NCI-H1048 (cell line): ENCODE results near the gene KNOP1.
"Not testable (repeated sequence)": the region's sequence is repeated elsewhere in the genome, so short reads cannot be mapped to it uniquely, and the experiment has no call there.

Experiments used
- DNase-seq: peaks from one replicate; lab custom pipeline; 2025; lab: John Stamatoyannopoulos, UW

The KNOP1 gene

GRCh38 chr16:19683453-19684236 is 34.4 kb downstream of the KNOP1 start:
- DNase-seq: no peak

GRCh38 chr16:19681637-19682036 is 36.4 kb downstream of the KNOP1 start:
- DNase-seq: no peak

GRCh38 chr16:19680881-19681340 is 37.1 kb downstream of the KNOP1 start:
- no peak for DNase-seq

- DNase-seq: not testable (repeated sequence)
These were observed 38.7 kb downstream of the KNOP1 start for GRCh38 chr16:19679281-19679680.

DNA sequence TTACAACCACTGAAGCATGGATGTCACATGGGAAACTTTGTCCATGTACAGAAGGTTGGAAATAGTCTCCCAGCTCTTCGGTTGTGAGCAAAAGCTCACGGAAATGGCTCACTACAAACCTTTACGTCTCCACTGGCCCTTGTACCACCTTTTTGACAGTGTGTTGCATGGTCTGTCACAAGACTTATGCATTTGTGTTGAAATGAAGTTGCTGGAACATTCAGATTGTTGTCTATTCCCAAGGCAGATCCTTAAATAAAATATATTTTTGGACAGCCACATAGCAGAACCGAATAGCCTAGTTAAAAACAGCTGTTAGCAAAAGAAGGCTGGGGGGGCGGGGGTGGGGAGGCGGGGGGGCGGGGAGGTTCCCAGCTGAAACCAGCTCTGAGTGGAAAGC is 39.2 kb downstream of the KNOP1 start:
- no peak for DNase-seq

- no peak for DNase-seq
These were observed 40.6 kb downstream of the KNOP1 start for GRCh38 chr16:19677402-19677801.

GRCh38 chr16:19674485-19674884 is 43.5 kb downstream of the KNOP1 start:
- no peak for DNase-seq

- DNase-seq: no peak
These were observed 45.6 kb downstream of the KNOP1 start for GRCh38 chr16:19672378-19672777.

DNA sequence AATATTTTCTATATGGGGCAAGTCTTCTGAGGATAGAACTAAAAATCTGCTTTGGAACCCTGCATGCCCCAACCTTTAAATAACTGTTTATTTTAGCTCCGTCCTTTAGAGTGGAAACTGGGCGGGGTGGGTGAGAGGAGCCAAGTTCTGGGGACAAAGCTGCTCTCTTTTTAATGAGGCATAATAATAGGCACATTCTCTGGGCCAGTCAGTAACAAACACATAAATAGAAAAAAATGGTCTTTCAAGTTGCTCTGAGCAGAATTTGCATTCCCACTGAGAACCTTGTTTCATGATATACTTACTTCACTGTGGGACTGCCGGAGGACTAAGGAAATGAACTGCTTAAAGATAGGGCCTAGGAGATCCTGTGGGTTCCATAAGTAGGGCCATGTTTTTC is 51.5 kb downstream of the KNOP1 start:
- DNase-seq: no peak

- not testable (repeated sequence) for DNase-seq
These were observed 52.7 kb downstream of the KNOP1 start for GRCh38 chr16:19665313-19665712.

- DNase-seq: no peak
These were observed 53.9 kb downstream of the KNOP1 start for GRCh38 chr16:19664166-19664565.

- no peak for DNase-seq
These were observed 55.7 kb downstream of the KNOP1 start for GRCh38 chr16:19662351-19662750.

- no peak for DNase-seq
These were observed 57.6 kb downstream of the KNOP1 start for GRCh38 chr16:19660432-19660831.

- no peak for DNase-seq
These were observed 58.5 kb downstream of the KNOP1 start for GRCh38 chr16:19659554-19659953.

GRCh38 chr16:19657831-19658230 is 60.2 kb downstream of the KNOP1 start:
- DNase-seq: no peak

DNA sequence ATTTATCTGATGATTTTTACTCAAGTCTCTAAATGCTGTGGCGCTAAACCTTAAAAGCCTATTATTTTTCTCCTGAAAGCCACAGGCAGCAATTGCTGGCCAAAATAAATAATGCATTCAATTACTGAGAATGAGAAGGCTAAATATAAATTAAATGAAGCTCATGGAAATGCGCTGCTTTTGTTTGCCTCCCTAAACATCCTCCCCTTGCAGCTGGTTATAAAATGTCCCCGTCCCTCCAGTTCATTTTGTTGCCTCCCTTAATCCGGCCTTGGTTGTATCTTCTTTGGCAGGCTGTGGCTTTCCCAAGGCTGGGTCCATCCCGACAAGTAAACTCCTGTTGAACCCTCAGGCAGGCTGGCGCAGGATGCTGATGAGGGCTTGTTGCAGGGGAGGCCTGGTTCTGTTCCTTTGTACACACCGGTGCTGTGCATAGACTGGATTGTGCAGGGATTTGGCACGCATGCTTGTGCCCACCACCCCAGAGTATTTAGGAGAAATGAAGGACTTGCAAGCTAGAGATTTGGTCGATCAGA is 62.7 kb downstream of the KNOP1 start:
- no peak for DNase-seq

DNA sequence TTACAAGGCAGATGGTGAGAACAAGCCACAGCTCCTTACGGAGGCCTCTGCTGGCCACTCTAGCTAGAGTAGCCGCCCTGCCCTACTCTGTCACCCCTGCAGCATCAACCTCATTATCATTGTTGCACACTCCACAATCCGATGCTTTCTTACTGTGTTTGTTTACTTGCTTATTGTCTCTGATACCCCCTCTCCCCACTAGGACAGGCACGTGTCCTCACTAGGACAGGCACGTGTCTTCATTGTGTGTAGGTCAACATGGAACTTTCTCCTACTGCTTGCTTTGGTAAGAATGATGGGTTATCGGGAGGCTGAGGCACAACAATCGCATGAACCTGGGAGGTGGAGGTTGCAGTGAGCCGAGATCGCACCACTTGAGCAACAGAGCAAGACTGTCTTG is 63.9 kb downstream of the KNOP1 start:
- no peak for DNase-seq
